Forelimb muscle (tissue), 1 donor: ENCODE results near the gene SLC12A1. TPM values are rescaled to one million over a fixed set of nuclear protein-coding genes. Genes with fewer than 3 reads are reported as not detected.

ENCODE experiments used
- polyA plus RNA-seq: library from polyadenylated mRNA; unstranded; fragments of 120-200 nt; gene quantifications from one replicate; pipeline ENCODE4 v1.2.1, GENCODE V29; 2013; ENCODE audit not compliant: insufficient read length

SLC12A1 gene
- polyA plus RNA-seq, 1 donor: 0.15 TPM

Other genes starting within 250 kb of the SLC12A1 start
- not detected for gene SLC24A5, start 85.3 kb upstream of the SLC12A1 start, polyA plus RNA-seq
- 11.7 TPM for gene MYEF2, start 28.0 kb upstream of the SLC12A1 start, polyA plus RNA-seq
- gene CTXN2, start 14.6 kb upstream of the SLC12A1 start, polyA plus RNA-seq: not detected
- gene DUT, start 125.1 kb downstream of the SLC12A1 start, polyA plus RNA-seq: 107 TPM